Stimulated activated CD8-positive, alpha-beta memory T cell treated with anti-CD3 and anti-CD28 coated beads, Interleukin-7, amount 100 ng/mL, for 1 hour (primary cell): ENCODE results near the gene TMEM88.

ENCODE experiments used
- DNase-seq, 2 donors: peaks; one replicate each; pipeline ENCODE4 v3.0.0-alpha.2; 2020; ENCODE audit warnings: low read depth in 2 of 2

The TMEM88 gene

DNA sequence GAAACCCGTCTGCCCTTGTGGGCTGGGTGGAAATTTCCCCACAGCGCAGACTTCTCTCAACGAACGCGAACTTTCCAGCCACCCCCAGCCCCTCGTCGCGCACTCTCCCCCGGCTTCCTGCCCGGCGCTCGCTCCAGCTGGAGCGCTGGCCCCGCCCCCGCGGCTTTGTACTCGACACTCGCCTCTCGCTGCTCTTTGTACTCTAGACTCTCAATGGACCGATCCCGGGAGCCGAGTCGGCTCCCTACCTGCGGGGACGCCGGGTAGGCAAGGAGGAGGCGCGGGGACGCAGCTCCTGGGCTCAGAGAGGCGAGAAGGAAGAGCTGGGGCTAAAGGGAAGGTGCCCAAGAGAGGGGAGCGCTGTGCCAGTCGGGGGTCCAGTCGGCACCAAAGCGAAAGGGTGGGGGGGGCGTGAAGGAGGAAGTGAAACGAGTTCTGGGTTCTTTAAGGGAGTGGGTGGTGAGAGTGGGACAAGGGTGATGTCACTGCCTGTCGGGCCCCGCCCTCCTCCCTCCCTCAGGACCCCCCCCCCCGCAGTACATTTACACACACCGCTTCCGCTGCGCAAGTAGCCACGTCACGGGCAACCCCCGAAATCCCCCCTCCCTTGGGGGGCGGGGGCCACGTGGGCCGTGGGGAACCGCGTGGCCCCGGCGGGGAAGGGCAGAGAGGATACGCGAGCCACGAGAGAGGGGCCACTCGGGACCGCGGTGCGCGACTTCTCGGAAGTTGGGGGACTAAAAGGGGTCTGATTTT is 11.2 kb upstream of the TMEM88 start:
- DNase-seq, result peak; percentile 83 to 86

GRCh38 chr17:7844292-7845154 is 10.3 kb upstream of the TMEM88 start:
- peak; percentile 54 to 59 for DNase-seq

GRCh38 chr17:7845359-7846062 is 9.4 kb upstream of the TMEM88 start:
- DNase-seq, result no peak

- DNase-seq, result no peak
Measured at GRCh38 chr17:7846063-7846735, 8.7 kb upstream of the TMEM88 start.

- DNase-seq, result no peak
Measured at GRCh38 chr17:7846765-7847661, 7.9 kb upstream of the TMEM88 start.

GRCh38 chr17:7848131-7848579 is 6.7 kb upstream of the TMEM88 start:
- DNase-seq, result no peak

- no peak for DNase-seq
Measured at GRCh38 chr17:7848739-7849129, 6.1 kb upstream of the TMEM88 start.

- no peak for DNase-seq
Measured at GRCh38 chr17:7849130-7849750, 5.6 kb upstream of the TMEM88 start.

GRCh38 chr17:7849751-7850504 is 4.9 kb upstream of the TMEM88 start:
- no peak for DNase-seq

DNA sequence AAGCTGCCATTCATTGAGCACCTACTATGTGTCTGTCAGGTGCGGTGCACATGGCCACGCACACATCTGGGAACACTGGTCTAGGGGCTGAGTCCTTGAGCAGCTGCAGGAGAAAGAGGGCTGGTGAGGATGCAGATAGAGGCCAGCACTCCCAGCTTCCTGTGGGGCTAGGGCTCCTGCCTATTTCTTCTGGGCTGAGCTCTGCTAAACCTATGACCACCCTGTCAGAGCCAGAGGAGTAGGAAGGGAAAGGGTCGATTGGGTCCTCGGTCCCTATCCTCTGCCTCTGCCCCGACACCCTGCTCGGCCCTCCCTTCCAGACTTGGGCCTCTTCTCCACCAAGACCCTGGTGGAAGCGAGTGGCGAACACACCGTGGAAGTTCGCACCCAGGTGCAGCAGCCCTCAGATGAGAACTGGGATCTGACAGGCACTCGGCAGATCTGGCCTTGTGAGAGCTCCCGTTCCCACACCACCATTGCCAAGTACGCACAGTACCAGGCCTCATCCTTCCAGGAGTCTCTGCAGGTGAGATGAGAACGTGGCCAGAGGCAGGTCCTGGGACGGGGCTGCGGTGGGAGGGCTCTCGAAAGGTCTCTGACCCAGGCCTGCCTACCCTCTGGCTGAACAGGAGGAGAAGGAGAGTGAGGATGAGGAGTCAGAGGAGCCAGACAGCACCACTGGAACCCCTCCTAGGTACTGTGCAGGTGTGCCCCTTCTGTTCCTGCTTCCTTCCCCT is 4.0 kb upstream of the TMEM88 start:
- no peak for DNase-seq

GRCh38 chr17:7851438-7852261 is 3.2 kb upstream of the TMEM88 start:
- DNase-seq, result peak; percentile 80 to 87

DNA sequence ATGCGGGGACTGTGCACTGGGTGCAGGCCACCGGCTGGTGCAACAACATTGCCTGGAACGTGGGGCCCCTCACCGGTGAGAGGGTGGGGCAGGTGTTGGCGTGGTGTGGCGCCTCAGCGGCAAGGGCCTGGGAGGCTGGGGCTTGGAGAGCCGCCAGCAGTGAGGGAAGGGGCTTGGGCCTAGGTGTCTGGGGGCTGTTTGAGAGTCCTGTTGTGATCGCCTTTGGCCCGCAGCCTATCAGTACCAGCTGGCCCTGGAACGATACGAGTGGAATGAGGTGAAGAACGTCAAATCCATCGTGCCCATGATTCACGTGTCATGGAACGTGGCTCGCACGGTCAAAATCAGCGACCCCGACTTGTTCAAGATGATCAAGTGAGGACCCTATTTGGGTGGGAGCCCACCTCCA is 2.6 kb upstream of the TMEM88 start:
- DNase-seq, result no peak

DNA sequence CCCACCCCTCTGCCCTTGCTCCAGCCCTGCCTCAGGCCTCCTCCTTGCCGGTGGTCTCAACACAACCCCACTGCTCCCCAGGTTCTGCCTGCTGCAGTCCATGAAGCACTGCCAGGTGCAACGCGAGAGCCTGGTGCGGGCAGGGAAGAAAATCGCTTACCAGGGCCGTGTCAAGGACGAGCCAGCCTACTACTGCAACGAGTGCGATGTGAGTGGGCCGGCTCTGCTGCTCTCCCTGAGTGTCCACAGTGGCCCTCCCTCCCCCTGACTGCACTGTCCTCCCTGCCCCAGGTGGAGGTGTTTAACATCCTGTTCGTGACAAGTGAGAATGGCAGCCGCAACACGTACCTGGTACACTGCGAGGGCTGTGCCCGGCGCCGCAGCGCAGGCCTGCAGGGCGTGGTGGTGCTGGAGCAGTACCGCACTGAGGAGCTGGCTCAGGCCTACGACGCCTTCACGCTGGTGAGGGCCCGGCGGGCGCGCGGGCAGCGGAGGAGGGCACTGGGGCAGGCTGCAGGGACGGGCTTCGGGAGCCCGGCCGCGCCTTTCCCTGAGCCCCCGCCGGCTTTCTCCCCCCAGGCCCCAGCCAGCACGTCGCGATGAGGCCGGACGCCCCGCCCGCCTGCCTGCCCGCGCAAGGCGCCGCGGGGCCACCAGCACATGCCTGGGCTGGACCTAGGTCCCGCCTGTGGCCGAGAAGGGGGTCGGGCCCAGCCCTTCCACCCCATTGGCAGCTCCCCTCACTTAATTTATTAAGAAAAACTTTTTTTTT is 1.8 kb upstream of the TMEM88 start:
- no peak for DNase-seq

DNA sequence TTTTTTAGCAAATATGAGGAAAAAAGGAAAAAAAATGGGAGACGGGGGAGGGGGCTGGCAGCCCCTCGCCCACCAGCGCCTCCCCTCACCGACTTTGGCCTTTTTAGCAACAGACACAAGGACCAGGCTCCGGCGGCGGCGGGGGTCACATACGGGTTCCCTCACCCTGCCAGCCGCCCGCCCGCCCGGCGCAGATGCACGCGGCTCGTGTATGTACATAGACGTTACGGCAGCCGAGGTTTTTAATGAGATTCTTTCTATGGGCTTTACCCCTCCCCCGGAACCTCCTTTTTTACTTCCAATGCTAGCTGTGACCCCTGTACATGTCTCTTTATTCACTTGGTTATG is 1.2 kb upstream of the TMEM88 start:
- no peak for DNase-seq

DNA sequence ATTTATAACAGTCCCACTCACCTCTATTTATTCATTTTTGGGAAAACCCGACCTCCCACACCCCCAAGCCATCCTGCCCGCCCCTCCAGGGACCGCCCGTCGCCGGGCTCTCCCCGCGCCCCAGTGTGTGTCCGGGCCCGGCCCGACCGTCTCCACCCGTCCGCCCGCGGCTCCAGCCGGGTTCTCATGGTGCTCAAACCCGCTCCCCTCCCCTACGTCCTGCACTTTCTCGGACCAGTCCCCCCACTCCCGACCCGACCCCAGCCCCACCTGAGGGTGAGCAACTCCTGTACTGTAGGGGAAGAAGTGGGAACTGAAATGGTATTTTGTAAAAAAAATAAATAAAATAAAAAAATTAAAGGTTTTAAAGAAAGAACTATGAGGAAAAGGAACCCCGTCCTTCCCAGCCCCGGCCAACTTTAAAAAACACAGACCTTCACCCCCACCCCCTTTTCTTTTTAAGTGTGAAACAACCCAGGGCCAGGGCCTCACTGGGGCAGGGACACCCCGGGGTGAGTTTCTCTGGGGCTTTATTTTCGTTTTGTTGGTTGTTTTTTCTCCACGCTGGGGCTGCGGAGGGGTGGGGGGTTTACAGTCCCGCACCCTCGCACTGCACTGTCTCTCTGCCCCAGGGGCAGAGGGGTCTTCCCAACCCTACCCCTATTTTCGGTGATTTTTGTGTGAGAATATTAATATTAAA is 638 bp upstream of the TMEM88 start:
- DNase-seq, result no peak

- DNase-seq, result no peak
Measured at GRCh38 chr17:7855660-7856010, 769 bp downstream of the TMEM88 start.
